Memory B cell (primary cell): Measurements from ENCODE around the gene CIB2.

Source experiments
- ATAC-seq: fragments of 150-1000 bp; cut with Tn5 transposase; 2 replicates; pipeline ENCODE4 v1.10.0; 2021; ENCODE audit warnings: low read depth, mild to moderate bottlenecking, moderate library complexity
- DNase-seq, 2 donors: peaks; one replicate each; pipeline ENCODE4 v3.0.0; 2022; ENCODE audit warnings: low spot score in 2 of 2
- H3K27ac Mint-ChIP-seq: one replicate; pipeline ENCODE4 v1.8.0; 2022; ENCODE audit warnings: mild to moderate bottlenecking, moderate library complexity, mixed read lengths
- H3K27me3 Mint-ChIP-seq: one replicate; pipeline ENCODE4 v1.8.0; 2022; ENCODE audit warnings: mixed read lengths
- H3K36me3 Mint-ChIP-seq: one replicate; pipeline ENCODE4 v1.8.0; 2022; ENCODE audit warnings: mild to moderate bottlenecking, mixed read lengths
- H3K4me1 Mint-ChIP-seq: one replicate; pipeline ENCODE4 v1.8.0; 2022; ENCODE audit warnings: mixed read lengths
- H3K4me3 Mint-ChIP-seq: one replicate; pipeline ENCODE4 v1.8.0; 2022; ENCODE audit warnings: mild to moderate bottlenecking, moderate library complexity, mixed read lengths
- H3K9me3 Mint-ChIP-seq: one replicate; pipeline ENCODE4 v1.8.0; 2022; ENCODE audit warnings: mixed read lengths

The CIB2 gene

DNA sequence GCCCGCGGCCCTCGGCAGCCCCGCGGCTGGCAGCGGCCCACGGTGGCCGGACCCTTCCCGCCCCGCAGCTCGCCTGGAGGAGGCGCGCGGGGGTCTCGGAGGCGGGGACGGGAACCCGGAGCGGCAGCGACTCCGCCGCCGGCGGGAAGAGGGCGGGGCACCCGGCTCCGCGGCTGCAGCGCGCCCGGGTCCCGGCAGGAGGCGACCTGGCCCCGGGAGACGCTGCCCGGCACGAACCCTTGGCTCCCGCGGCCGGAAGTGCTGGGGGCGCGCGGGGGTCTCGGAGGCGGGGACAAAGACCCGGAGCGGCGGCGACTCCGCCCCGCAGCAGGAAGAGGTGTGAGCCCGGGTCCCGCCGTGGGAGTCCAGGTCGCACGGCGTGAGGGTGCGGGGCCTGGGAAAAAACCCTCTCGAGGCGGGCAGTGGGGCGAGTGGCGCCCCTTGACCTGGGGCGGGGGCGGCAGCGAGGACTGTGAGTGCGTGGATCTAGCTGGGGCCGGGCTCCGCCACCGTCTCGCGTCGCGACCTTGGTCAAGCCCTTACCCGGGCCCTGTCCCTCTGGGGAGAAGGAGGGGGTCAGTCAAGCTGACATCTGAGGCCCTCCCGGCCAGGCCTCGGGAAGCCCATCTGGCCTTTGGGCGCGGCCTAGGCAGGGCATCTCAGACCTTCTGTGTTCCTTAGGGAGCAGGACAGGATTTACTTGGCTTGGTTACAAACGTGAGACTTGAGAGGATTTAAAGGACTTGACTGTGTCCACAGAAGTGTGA lies at the start of gene CIB2:
CIB2 (minus strand) TSS at position 151 of the 767 bp plus-strand sequence. CDS start 230 bp downstream, outside the sequence.
- H3K27ac Mint-ChIP-seq, result peak within 1 kb of the TSS; percentile 91
- H3K4me1 Mint-ChIP-seq, result peaks cover 6% of the 10 kb centered on the region
- ATAC-seq (peak; percentile 88), DNase-seq (peak; percentile 76 to 90)
- H3K9me3 Mint-ChIP-seq, result no peaks in the 10 kb centered on the region
- no peaks in the 10 kb centered on the region for H3K36me3 Mint-ChIP-seq
- peak within 1 kb of the TSS; percentile 96 for H3K4me3 Mint-ChIP-seq
- no peaks in the 10 kb centered on the region for H3K27me3 Mint-ChIP-seq

DNA sequence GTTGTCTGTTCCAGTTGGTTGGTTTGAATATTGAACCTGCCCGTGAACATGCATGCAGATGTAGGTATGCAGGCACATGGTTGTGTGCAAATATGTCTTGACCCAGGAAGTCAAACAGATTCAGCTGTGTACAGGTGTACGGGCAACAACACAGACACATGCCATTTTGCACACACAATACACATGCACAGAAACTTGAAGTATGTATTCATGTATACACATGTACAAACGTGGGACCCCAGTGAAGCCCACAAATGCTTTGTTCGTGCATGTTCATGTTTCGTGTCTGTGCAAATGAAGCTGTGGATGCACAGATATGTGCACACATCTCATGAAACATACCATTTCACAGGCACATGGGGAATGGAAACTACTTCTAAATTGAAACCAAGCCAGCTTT lies 48.7 kb upstream of the CIB2 start:
- peaks cover 8% of the 10 kb centered on the region for H3K4me1 Mint-ChIP-seq

GRCh38 chr15:78179286-78179840 lies 48.1 kb upstream of the CIB2 start:
- Mint-ChIP-seq H3K9me3 (no peaks in the 10 kb centered on the region), H3K4me1 (peaks cover 14% of the 10 kb centered on the region), H3K4me3 (no peak overlapping the region), H3K27ac (no peak overlapping the region), H3K27me3 (no peaks in the 10 kb centered on the region), H3K36me3 (no peaks in the 10 kb centered on the region)
- ATAC-seq (no peak), DNase-seq (no peak)

More for the DNA sequence above, 48.7 kb upstream of the CIB2 start:
- ATAC-seq, result no peak
- Mint-ChIP-seq H3K36me3 (no peaks in the 10 kb centered on the region), H3K27ac (no peak overlapping the region), H3K27me3 (peaks cover 2% of the 10 kb centered on the region), H3K9me3 (no peaks in the 10 kb centered on the region), H3K4me3 (no peak overlapping the region)
- no peak for DNase-seq

- no peak overlapping the region for H3K27ac Mint-ChIP-seq
- peaks cover 2% of the 10 kb centered on the region for H3K36me3 Mint-ChIP-seq
- H3K27me3 Mint-ChIP-seq, result no peaks in the 10 kb centered on the region
- H3K9me3 Mint-ChIP-seq, result no peaks in the 10 kb centered on the region
- no peak overlapping the region for H3K4me3 Mint-ChIP-seq
- ATAC-seq (no peak), DNase-seq (no peak)
- peaks cover 24% of the 10 kb centered on the region for H3K4me1 Mint-ChIP-seq
These were observed 46.8 kb upstream of the CIB2 start for GRCh38 chr15:78178064-78178463.

DNA sequence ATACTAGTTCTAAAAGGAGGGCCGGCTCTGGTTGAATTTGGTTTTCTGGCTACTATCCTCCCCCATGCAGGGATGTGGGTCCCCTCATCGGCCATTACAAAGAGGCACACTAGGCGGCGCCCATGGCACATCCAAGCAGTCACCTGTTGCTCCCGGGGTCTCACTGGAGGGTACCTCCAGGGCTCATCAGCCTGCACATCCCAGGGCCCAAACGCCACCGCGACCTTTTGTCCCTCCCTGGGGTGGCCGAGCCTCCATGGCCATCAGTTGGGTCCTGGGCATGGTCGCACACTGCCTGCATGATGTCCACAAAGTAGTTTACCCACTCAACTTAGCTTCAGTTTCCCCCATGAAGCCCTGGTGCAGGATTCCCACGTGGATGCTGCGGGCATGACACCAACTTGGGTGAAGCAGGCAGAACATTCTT lies 46.2 kb upstream of the CIB2 start:
- Mint-ChIP-seq H3K9me3 (no peaks in the 10 kb centered on the region), H3K27ac (no peak overlapping the region)

DNA sequence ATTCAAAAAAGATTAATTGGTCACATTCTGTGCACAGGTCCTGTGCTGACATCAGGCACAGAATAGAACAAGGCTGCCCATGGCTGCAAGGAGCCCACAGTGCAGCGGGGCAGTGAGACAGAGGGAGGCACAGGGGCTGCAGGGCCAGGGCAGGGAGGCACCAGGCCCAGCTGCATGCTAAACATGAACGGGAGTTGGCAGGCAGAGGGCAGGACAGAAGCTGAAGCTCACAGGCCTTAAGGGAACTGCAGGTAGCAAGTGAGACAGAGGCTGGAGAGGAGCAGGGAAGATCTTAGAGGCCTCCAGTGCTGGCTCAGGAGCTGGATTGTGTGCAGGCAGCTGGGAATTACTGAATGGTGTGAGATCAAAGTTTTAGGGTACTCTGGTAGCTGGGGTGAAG lies 44.1 kb upstream of the CIB2 start:
- Mint-ChIP-seq H3K4me3 (no peak overlapping the region), H3K27ac (no peak overlapping the region)

More for the DNA sequence above, 46.2 kb upstream of the CIB2 start:
- peak; percentile 25 for ATAC-seq
- Mint-ChIP-seq H3K4me3 (no peak overlapping the region), H3K36me3 (peaks cover 2% of the 10 kb centered on the region), H3K27me3 (no peaks in the 10 kb centered on the region), H3K4me1 (peaks cover 28% of the 10 kb centered on the region)
- DNase-seq, result peak in 1 of 2 donors; percentile 31

GRCh38 chr15:78174401-78174800 lies 43.2 kb upstream of the CIB2 start:
- ATAC-seq, result peak; percentile 41
- no peaks in the 10 kb centered on the region for H3K9me3 Mint-ChIP-seq
- H3K27ac Mint-ChIP-seq, result peak overlapping the region; percentile 92
- H3K27me3 Mint-ChIP-seq, result no peaks in the 10 kb centered on the region
- no peak for DNase-seq
- H3K36me3 Mint-ChIP-seq, result peaks cover 7% of the 10 kb centered on the region
- H3K4me3 Mint-ChIP-seq, result peak overlapping the region; percentile 71
- H3K4me1 Mint-ChIP-seq, result peaks cover 42% of the 10 kb centered on the region

More for the DNA sequence above, 44.1 kb upstream of the CIB2 start:
- H3K4me1 Mint-ChIP-seq, result peaks cover 38% of the 10 kb centered on the region
- no peak for DNase-seq
- no peaks in the 10 kb centered on the region for H3K9me3 Mint-ChIP-seq
- no peak for ATAC-seq
- H3K27me3 Mint-ChIP-seq, result no peaks in the 10 kb centered on the region
- peaks cover 4% of the 10 kb centered on the region for H3K36me3 Mint-ChIP-seq

GRCh38 chr15:78171864-78172472 lies 40.7 kb upstream of the CIB2 start:
- peak overlapping the region; percentile 8 for H3K4me3 Mint-ChIP-seq
- H3K36me3 Mint-ChIP-seq, result peaks cover 10% of the 10 kb centered on the region
- H3K9me3 Mint-ChIP-seq, result no peaks in the 10 kb centered on the region
- H3K27ac Mint-ChIP-seq, result peak overlapping the region; percentile 88
- no peaks in the 10 kb centered on the region for H3K27me3 Mint-ChIP-seq
- peaks cover 52% of the 10 kb centered on the region for H3K4me1 Mint-ChIP-seq
- ATAC-seq (no peak), DNase-seq (no peak)

DNA sequence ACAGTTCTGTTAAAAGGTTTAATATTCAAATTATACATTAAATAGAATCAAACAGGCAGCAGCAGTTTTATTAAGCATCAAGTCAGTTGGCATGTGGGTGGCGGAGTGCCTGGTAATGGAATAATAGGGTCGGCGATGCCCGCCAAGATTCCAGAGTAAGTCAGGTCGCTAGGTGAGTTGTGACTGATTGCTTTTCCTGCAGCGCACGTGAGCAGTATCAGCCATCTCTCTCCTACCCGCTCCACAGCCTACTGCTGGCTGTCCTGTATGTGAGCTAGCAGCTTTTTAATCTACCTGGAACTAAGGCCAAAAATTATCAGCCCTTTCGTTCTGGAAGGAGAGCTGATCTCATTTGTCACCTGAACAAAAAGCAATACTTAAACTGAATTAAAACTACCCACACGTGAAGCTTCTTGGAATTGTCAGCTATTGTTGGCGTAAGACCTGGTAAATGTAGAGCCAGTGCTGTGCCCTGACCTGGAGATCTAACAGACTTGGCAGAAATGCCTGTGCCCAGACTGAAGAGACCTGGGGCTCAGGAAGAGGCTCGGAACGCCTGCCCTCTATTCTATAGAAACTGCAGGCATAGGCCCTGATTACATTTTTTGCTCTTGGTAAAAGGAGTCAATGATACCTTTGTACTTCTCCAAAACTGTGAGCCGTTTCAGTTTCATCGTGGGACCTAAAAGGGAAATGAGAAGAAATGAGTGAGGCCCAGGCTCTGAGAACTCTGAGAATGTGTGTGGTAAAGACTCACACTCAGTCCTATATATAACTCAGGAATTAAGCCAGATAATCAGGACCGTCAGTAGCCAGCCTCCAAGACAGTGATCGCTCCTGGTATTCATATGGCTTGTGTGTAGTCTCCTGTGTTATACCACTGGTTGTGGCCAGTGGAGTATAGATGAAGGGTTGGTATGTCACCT lies 39.9 kb upstream of the CIB2 start:
- H3K4me1 Mint-ChIP-seq, result peaks cover 54% of the 10 kb centered on the region
- no peaks in the 10 kb centered on the region for H3K27me3 Mint-ChIP-seq
- H3K36me3 Mint-ChIP-seq, result peaks cover 13% of the 10 kb centered on the region
- no peaks in the 10 kb centered on the region for H3K9me3 Mint-ChIP-seq
- H3K27ac Mint-ChIP-seq, result peak overlapping the region; percentile 88
- peak overlapping the region; percentile 67 for H3K4me3 Mint-ChIP-seq
- DNase-seq, result peak in 1 of 2 donors; percentile 50
- ATAC-seq, result peak; percentile 78

DNA sequence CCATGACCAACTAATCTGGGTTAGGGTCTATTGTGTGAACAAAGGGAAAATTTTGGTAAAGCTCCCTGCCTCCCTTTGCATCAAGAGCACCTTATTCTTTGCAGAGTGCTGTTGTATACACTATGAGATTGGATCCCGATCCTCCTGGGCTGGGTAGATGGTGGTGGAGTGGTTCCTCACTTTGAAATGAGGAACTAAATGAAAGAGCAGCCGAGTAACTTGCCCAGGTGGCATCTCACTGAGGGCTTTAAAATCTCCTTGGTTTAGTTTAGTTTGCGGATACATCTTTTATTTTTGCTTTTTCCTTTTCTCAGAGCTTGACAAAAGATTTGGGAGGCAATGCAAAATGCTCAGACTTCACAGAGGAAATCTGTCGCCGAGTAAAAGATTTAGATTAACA lies 37.4 kb upstream of the CIB2 start:
- Mint-ChIP-seq H3K4me3 (peak overlapping the region; percentile 32), H3K27me3 (no peaks in the 10 kb centered on the region), H3K36me3 (peaks cover 23% of the 10 kb centered on the region), H3K27ac (peak overlapping the region; percentile 72), H3K9me3 (no peaks in the 10 kb centered on the region), H3K4me1 (peaks cover 35% of the 10 kb centered on the region)
- ATAC-seq (peak; percentile 55), DNase-seq (no peak)

DNA sequence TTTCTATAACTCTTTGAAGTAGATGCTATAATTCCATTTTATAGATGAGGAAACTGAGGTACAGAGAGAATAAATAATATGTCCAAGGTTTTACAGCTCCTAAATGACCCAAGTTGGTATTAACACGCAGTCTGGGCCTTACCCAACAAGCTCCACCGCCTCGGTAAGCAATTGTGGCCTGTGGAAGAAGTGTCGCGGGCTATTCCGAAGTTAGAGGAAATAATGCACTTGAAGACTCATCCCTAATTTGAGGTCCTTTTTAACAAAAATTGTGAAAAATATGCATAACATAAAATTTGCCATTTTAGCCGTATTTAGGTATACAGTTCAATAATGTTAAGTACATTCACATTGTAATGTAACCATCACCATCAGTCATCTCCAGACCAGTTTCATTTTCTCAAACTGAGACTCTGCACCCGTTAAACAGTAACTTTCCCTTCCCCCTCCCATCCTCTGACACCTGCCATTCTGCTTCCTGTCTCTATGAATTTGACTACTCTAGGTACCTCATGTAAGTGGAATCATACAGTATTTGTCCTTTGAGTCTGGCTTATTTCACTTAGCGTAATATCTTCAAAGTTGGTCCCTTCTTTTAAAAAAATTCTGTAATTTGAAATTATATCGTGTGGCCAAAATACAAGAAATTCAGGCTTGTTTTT lies 36.1 kb upstream of the CIB2 start:
- Mint-ChIP-seq H3K27me3 (no peaks in the 10 kb centered on the region), H3K4me1 (peaks cover 26% of the 10 kb centered on the region), H3K27ac (no peak overlapping the region), H3K4me3 (peak overlapping the region; percentile 7), H3K36me3 (peaks cover 24% of the 10 kb centered on the region), H3K9me3 (no peaks in the 10 kb centered on the region)
- DNase-seq (peak in 1 of 2 donors; percentile 47), ATAC-seq (peak; percentile 77)

DNA sequence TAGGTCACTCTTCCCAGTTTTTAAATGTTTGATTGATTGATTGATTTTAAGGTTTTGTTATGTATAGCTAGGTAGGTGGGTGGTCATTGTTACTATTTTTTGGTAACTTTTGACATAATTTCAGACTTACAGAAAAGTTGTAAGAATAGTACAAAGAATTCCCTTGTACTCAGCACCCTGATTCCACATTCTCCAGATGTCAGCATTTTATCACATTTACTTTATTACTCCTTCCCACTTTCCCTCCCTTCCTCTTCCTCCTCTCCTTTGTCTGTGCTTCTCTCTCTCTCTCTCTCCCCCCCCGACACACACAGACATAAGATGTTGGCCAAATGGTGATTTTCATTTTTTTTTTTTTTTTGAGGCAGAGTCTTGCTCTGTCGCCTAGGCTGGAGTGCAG lies 32.8 kb upstream of the CIB2 start:
- no peaks in the 10 kb centered on the region for H3K9me3 Mint-ChIP-seq
- no peak overlapping the region for H3K4me3 Mint-ChIP-seq
- H3K27me3 Mint-ChIP-seq, result no peaks in the 10 kb centered on the region
- peaks cover 13% of the 10 kb centered on the region for H3K4me1 Mint-ChIP-seq
- H3K36me3 Mint-ChIP-seq, result peaks cover 36% of the 10 kb centered on the region
- ATAC-seq (no peak), DNase-seq (no peak)
- H3K27ac Mint-ChIP-seq, result peak overlapping the region; percentile 31

DNA sequence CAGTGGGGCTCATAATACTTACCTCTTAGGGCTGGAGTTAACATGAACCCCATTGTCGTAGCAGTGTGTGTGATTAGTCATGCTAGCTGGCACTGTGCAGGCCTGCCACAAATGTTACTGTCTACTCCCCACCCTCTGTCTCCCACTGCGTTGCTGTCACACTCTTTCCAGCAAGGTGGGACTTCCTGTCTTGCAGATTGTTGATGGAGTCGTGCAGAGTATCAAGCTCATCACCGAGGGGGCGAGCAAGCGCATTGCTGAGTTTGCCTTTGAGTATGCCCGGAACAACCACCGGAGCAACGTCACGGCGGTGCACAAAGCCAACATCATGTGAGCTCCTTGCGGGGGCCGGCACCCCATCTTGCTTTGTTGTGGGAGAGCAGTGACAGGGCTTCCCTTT lies 30.8 kb upstream of the CIB2 start:
- Mint-ChIP-seq H3K27me3 (no peaks in the 10 kb centered on the region), H3K27ac (peak overlapping the region; percentile 24), H3K4me1 (peaks cover 3% of the 10 kb centered on the region), H3K9me3 (no peaks in the 10 kb centered on the region), H3K4me3 (no peak overlapping the region), H3K36me3 (peaks cover 33% of the 10 kb centered on the region)
- ATAC-seq (no peak), DNase-seq (no peak)
